H9 (cell line): ENCODE data around the gene CDH3. TPM values are rescaled to one million over a fixed set of nuclear protein-coding genes. Genes with fewer than 3 reads are reported as not detected.
A peak's percentile ranks its signal among the peaks of the same experiment; 100 is the strongest.

ENCODE experiments used
- DNase-seq: peaks from one replicate; pipeline ENCODE4 v3.0.0-alpha.2; 2017
- H2AFZ ChIP-seq: one replicate; pipeline ENCODE4 v1.6.1; 2013; ENCODE audit warnings: mild to moderate bottlenecking, low read length, control low read depth, moderate library complexity
- H2AK5ac ChIP-seq: 2 replicates; pipeline ENCODE4 v1.6.1; 2013; ENCODE audit warnings: low read length, control low read depth, mixed read lengths; ENCODE audit not compliant: insufficient read length
- H2BK120ac ChIP-seq: one replicate; pipeline ENCODE4 v1.6.1; 2013; ENCODE audit warnings: low read depth, mild to moderate bottlenecking, low read length, control low read depth, inconsistent platforms; ENCODE audit not compliant: poor library complexity, severe bottlenecking
- H2BK12ac ChIP-seq: 2 replicates; pipeline ENCODE4 v1.6.1; 2013; ENCODE audit warnings: low read length, control low read depth, mixed read lengths, low read depth; ENCODE audit not compliant: insufficient read length
- H2BK15ac ChIP-seq: 2 replicates; pipeline ENCODE4 v1.6.1; 2013; ENCODE audit warnings: low read depth, low read length, control low read depth
- H2BK20ac ChIP-seq: one replicate; pipeline ENCODE4 v1.6.1; 2013; ENCODE audit warnings: low read depth, mild to moderate bottlenecking, low read length, control low read depth, inconsistent platforms; ENCODE audit not compliant: poor library complexity, severe bottlenecking
- H2BK5ac ChIP-seq: 2 replicates; pipeline ENCODE4 v1.6.1; 2013; ENCODE audit warnings: low read length, control low read depth, mixed read lengths; ENCODE audit not compliant: insufficient read length
- H3K14ac ChIP-seq: 2 replicates; pipeline ENCODE4 v1.6.1; 2013; ENCODE audit warnings: low read length, control low read depth; ENCODE audit not compliant: insufficient read depth
- H3K18ac ChIP-seq: 2 replicates; pipeline ENCODE4 v1.6.1; 2013; ENCODE audit warnings: low read depth, mild to moderate bottlenecking, mixed read lengths, low read length, control low read depth; ENCODE audit not compliant: insufficient read length
- H3K23ac ChIP-seq: 2 replicates; pipeline ENCODE4 v1.6.1; 2013; ENCODE audit warnings: low read length, control low read depth, mixed read lengths, low read depth; ENCODE audit not compliant: insufficient read length
- H3K23me2 ChIP-seq: 2 replicates; pipeline ENCODE4 v1.6.1; 2013; ENCODE audit warnings: low read depth, mild to moderate bottlenecking, mixed read lengths, low read length, control low read depth; ENCODE audit not compliant: insufficient read length, poor library complexity, severe bottlenecking
- H3K27ac ChIP-seq: 2 replicates; pipeline ENCODE4 v1.5.1; 2013; ENCODE audit warnings: low read length, control low read depth, mixed read lengths, low read depth; ENCODE audit not compliant: insufficient read length
- H3K27me3 ChIP-seq: 2 replicates; pipeline ENCODE4 v1.6.1; 2013; ENCODE audit warnings: low read length, control low read depth, inconsistent platforms; ENCODE audit not compliant: insufficient read depth
- H3K4ac ChIP-seq: 2 replicates; pipeline ENCODE4 v1.6.1; 2013; ENCODE audit warnings: low read depth, mild to moderate bottlenecking, control low read depth, inconsistent platforms, low read length, moderate library complexity
- H3K4me1 ChIP-seq: 2 replicates; pipeline ENCODE4 v1.6.1; 2013; ENCODE audit warnings: low read length, control low read depth, inconsistent platforms; ENCODE audit not compliant: insufficient read depth
- H3K4me2 ChIP-seq: 2 replicates; pipeline ENCODE4 v1.6.1; 2013; ENCODE audit warnings: low read length, control low read depth, mixed read lengths; ENCODE audit not compliant: insufficient read length, insufficient read depth
- H3K56ac ChIP-seq: 2 replicates; pipeline ENCODE4 v1.6.1; 2013; ENCODE audit warnings: low read depth, mild to moderate bottlenecking, mixed read lengths, low read length, control low read depth; ENCODE audit not compliant: insufficient read length
- H3K79me1 ChIP-seq: 2 replicates; pipeline ENCODE4 v1.6.1; 2013; ENCODE audit warnings: low read depth, mild to moderate bottlenecking, moderate library complexity, low read length, control low read depth, inconsistent platforms; ENCODE audit not compliant: insufficient read depth, poor library complexity, severe bottlenecking
- H3K79me2 ChIP-seq: 2 replicates; pipeline ENCODE4 v1.6.1; 2013; ENCODE audit warnings: low read length, control low read depth, inconsistent platforms; ENCODE audit not compliant: insufficient read depth
- H3K9ac ChIP-seq: 2 replicates; pipeline ENCODE4 v1.6.1; 2013; ENCODE audit warnings: low read length, control low read depth, mixed read lengths; ENCODE audit not compliant: insufficient read length; ENCODE audit errors: extremely low read depth
- H3K9me3 ChIP-seq: one replicate; pipeline ENCODE4 v1.6.1; 2013; ENCODE audit warnings: low read depth, low read length, inconsistent platforms; ENCODE audit not compliant: control insufficient read depth
- H3T11ph ChIP-seq: one replicate; pipeline ENCODE4 v1.6.1; 2013; ENCODE audit warnings: mild to moderate bottlenecking, low read length, control low read depth, inconsistent platforms
- H4K20me1 ChIP-seq: one replicate; pipeline ENCODE4 v1.6.1; 2013; ENCODE audit not compliant: control insufficient read depth, insufficient read length, insufficient read depth
- H4K5ac ChIP-seq: 2 replicates; pipeline ENCODE4 v1.6.1; 2013; ENCODE audit warnings: low read depth, mild to moderate bottlenecking, mixed read lengths, low read length, control low read depth; ENCODE audit not compliant: insufficient read length
- H4K8ac ChIP-seq: replicated peaks from 2 replicates; pipeline ENCODE4 v1.6.1; 2013; ENCODE audit warnings: low read length, control low read depth, mixed read lengths, low read depth; ENCODE audit not compliant: insufficient read length
- H4K91ac ChIP-seq: 2 replicates; pipeline ENCODE4 v1.6.1; 2013; ENCODE audit warnings: low read depth, mild to moderate bottlenecking, moderate library complexity, mixed read lengths, low read length, control low read depth; ENCODE audit not compliant: insufficient read length
- H3K27ac Mint-ChIP-seq, 3 experiments: 2 replicates in 2 of 3; 3 replicates in 1 of 3; pipeline ENCODE4 v1.8.0; 2020 to 2021; ENCODE audit warnings: mixed read lengths in 3 of 3, mild to moderate bottlenecking in 1 of 3, moderate library complexity in 1 of 3
- H3K27me3 Mint-ChIP-seq: 2 replicates; pipeline ENCODE4 v1.8.0; 2021; ENCODE audit warnings: low read depth, mild to moderate bottlenecking, moderate library complexity, mixed read lengths
- H3K36me3 Mint-ChIP-seq, 3 experiments: 2 replicates in 2 of 3; 3 replicates in 1 of 3; pipeline ENCODE4 v1.8.0; 2020 to 2021; ENCODE audit warnings: low read depth in 3 of 3, mixed read lengths in 3 of 3; ENCODE audit not compliant: insufficient read depth in 1 of 3
- H3K4me1 Mint-ChIP-seq, 2 experiments: 2 replicates each; pipeline ENCODE4 v1.8.0; 2020; ENCODE audit warnings: mixed read lengths in 2 of 2
- H3K4me3 Mint-ChIP-seq, 2 experiments: 2 replicates in 1 of 2; 3 replicates in 1 of 2; pipeline ENCODE4 v1.8.0; 2020 to 2021; ENCODE audit warnings: mild to moderate bottlenecking in 2 of 2, mixed read lengths in 2 of 2, moderate library complexity in 1 of 2
- H3K9me3 Mint-ChIP-seq, 2 experiments: 2 replicates in 1 of 2; 3 replicates in 1 of 2; pipeline ENCODE4 v1.8.0; 2020; ENCODE audit warnings: mild to moderate bottlenecking in 2 of 2, mixed read lengths in 2 of 2, moderate library complexity in 1 of 2
- CTCF ChIP-seq: fragments of 200-600 bp; sonication (generic); conservative IDR thresholded peaks from 3 replicates; pipeline ENCODE4 v1.8.0; 2021; ENCODE audit warnings: antibody characterized with exemption, mild to moderate bottlenecking
- WGBS: extraction: QIAGEN DNeasy Blood & Tissue Kit; methylation state at CpG from one replicate; pipeline ENCODE4 v1.1.7; 2013; ENCODE audit warnings: missing lambda C conversion rate, low lambda C conversion rate, mixed read lengths; ENCODE audit not compliant: insufficient read length; ENCODE audit errors: extremely low coverage; 5-methylcytosine and 5-hydroxymethylcytosine counted together
- total RNA-seq: library from RNA; stranded (reverse); gene quantifications from 2 replicates; pipeline ENCODE4 v1.2.1, GENCODE V29; 2021

The CDH3 gene
- total RNA-seq, 1 experiment from 2014 or later = 97.2 TPM

- H3K23me2 ChIP-seq = no peaks in the 10 kb centered on the region
- no peak for TF ChIP-seq CTCF
- Mint-ChIP-seq H3K9me3 (no peaks in the 10 kb centered on the region), H3K4me1 (peaks cover 6 to 7% of the 10 kb centered on the region in 2 experiments), H3K27ac (peak overlapping the region in 1 of 3 experiments; percentile 16; a peak in 2 of 7 replicates), H3K27me3 (no peaks in the 10 kb centered on the region), H3K36me3 (no peaks in the 10 kb centered on the region), H3K4me3 (no peak overlapping the region)
- H3K79me1 ChIP-seq = no peaks in the 10 kb centered on the region
- no peak overlapping the region for H2BK15ac ChIP-seq
- H2AFZ ChIP-seq = no peak overlapping the region
- no peak overlapping the region for H3K4me2 ChIP-seq
- H3K9ac ChIP-seq = no peak overlapping the region
- WGBS = no CpG with 5 or more reads among the region's 1 CpG
- no peak overlapping the region for H3K56ac ChIP-seq
- H4K91ac ChIP-seq = no peak overlapping the region
- DNase-seq = no peak
- H3K14ac ChIP-seq = no peak overlapping the region
- no peaks in the 10 kb centered on the region for H3K79me2 ChIP-seq
- no peaks in the 10 kb centered on the region for H3K4me1 ChIP-seq
- no peak overlapping the region for H3K23ac ChIP-seq
- H3T11ph ChIP-seq = no peak overlapping the region
- H3K4ac ChIP-seq = no peak overlapping the region
- no peaks in the 10 kb centered on the region for H4K20me1 ChIP-seq
- no peak overlapping the region for H2AK5ac ChIP-seq
- H2BK120ac ChIP-seq = no peak overlapping the region
- H4K5ac ChIP-seq = no peak overlapping the region
- no peaks in the 10 kb centered on the region for H3K27me3 ChIP-seq
- no peak overlapping the region for H2BK5ac ChIP-seq
- no peak overlapping the region for H3K27ac ChIP-seq
- no peaks in the 10 kb centered on the region for H3K9me3 ChIP-seq
- H3K18ac ChIP-seq = no peak overlapping the region
- H2BK20ac ChIP-seq = no peak overlapping the region
- no peak overlapping the region for H2BK12ac ChIP-seq
- H4K8ac ChIP-seq = no peak overlapping the region
Observed at GRCh38 chr16:68599586-68599985, 45.5 kb upstream of the CDH3 start.
